K562 (cell line): Measurements from ENCODE around the gene CEP57. TPM values are rescaled to one million over a fixed set of nuclear protein-coding genes. Genes with fewer than 3 reads are reported as not detected.

ENCODE experiments used
- BACH1 ChIP-seq: fragments of 200-800 bp; sonication (Bioruptor generic); IDR thresholded peaks from 2 replicates; pipeline ENCODE4 v1.6.1; 2016; ENCODE audit warnings: missing genetic modification characterization, missing compliant biosample characterization
- BCOR ChIP-seq: fragments of 450-650 bp; IDR thresholded peaks from 2 replicates; pipeline ENCODE4 v1.6.1; 2016
- DPF2 ChIP-seq: fragments of 450-650 bp; IDR thresholded peaks from 2 replicates; pipeline ENCODE4 v1.6.1; 2016
- RREB1 ChIP-seq: fragments of 250-450 bp; sonication (Bioruptor Pico); IDR thresholded peaks from 2 replicates; pipeline ENCODE4 v1.4.0; 2020
- SLC30A9 ChIP-seq: fragments of 250-450 bp; sonication (Bioruptor Pico); IDR thresholded peaks from 2 replicates; pipeline ENCODE4 v1.8.0; 2022; ENCODE audit warnings: mild to moderate bottlenecking, moderate library complexity
- SOX6 ChIP-seq: fragments of 450-650 bp; IDR thresholded peaks from 2 replicates; pipeline ENCODE4 v1.6.1; 2014; ENCODE audit warnings: mild to moderate bottlenecking
- SRSF3 ChIP-seq: fragments of 200-400 bp; formaldehyde crosslinking; IDR thresholded peaks from 2 replicates; pipeline ENCODE4 v1.6.1; 2016; ENCODE audit warnings: mild to moderate bottlenecking, low read length, moderate library complexity; ENCODE audit not compliant: insufficient read depth
- TAF7 ChIP-seq: fragments of 450-650 bp; IDR thresholded peaks from 2 replicates; pipeline ENCODE4 v1.6.1; 2016; ENCODE audit warnings: missing genetic modification characterization, missing compliant biosample characterization
- TEAD2 ChIP-seq: fragments of 450-650 bp; IDR thresholded peaks from 2 replicates; pipeline ENCODE4 v1.6.1; 2016; ENCODE audit warnings: missing genetic modification characterization, control low read depth, missing compliant biosample characterization
- TFAM ChIP-seq: fragments of 250-450 bp; sonication (Bioruptor Pico); conservative IDR thresholded peaks from 2 replicates; pipeline ENCODE4 v1.5.0; 2021; ENCODE audit warnings: mild to moderate bottlenecking, moderate library complexity
- THRA ChIP-seq: fragments of 450-650 bp; IDR thresholded peaks from 2 replicates; pipeline ENCODE4 v1.6.1; 2017; ENCODE audit warnings: mild to moderate bottlenecking, moderate library complexity
- ZKSCAN1 ChIP-seq: fragments of 150-350 bp; IDR thresholded peaks from 2 replicates; pipeline ENCODE4 v1.6.1; 2016; ENCODE audit warnings: low read depth, low read length
- ZNF23 ChIP-seq: fragments of 250-450 bp; sonication (Bioruptor Pico); IDR thresholded peaks from 2 replicates; pipeline ENCODE4 v1.4.0; 2020; ENCODE audit warnings: mild to moderate bottlenecking
- polyA plus RNA-seq, 8 experiments: library from polyadenylated mRNA; depleted of rRNA in 4 of 8; stranded (reverse) in 5 of 8; unstranded in 3 of 8; fragments of >200 nt; fragmentation: Nextera tagmentation in 2 of 8; fragmentation: Illumina TruSeq in 1 of 8; extraction: Ambion mirVana in 2 of 8; extraction: Trizol in 1 of 8; gene quantifications; 2 replicates each; pipeline versions ENCODE4 v1.2.1 to v1.2.3, GENCODE V29; 2011 to 2014; ENCODE audit warnings: inconsistent platforms in 1 of 8, missing spikeins in 1 of 8
- total RNA-seq, 7 experiments: library from RNA; depleted of rRNA in 6 of 7; stranded (reverse); fragments of >200 nt in 6 of 7; fragmentation: Illumina TruSeq in 2 of 7; extraction: Trizol in 2 of 7; gene quantifications; 2 replicates each; pipeline versions ENCODE4 v1.2.1 to v1.2.3, GENCODE V29; 2011 to 2021; ENCODE audit warnings: low replicate concordance in 1 of 7
- TF ChIP-seq, protein P1 (sequence below): conservative IDR thresholded peaks from 2 replicates; pipeline ENCODE4 v1.6.1; 2011; ENCODE audit warnings: low read depth, mild to moderate bottlenecking, low read length; ENCODE audit not compliant: control insufficient read depth
- TF ChIP-seq, protein P2 (sequence below): fragments of 450-650 bp; conservative IDR thresholded peaks from 2 replicates; pipeline ENCODE4 v1.6.1; 2016; ENCODE audit warnings: missing genetic modification characterization, low read depth, mild to moderate bottlenecking, control low read depth, missing compliant biosample characterization
- TF ChIP-seq, protein P3 (sequence below): fragments of 450-650 bp; IDR thresholded peaks from 2 replicates; pipeline ENCODE4 v1.6.1; 2014; ENCODE audit warnings: low read depth, mild to moderate bottlenecking, moderate library complexity, borderline replicate concordance

CEP57 gene
- total and polyA plus RNA-seq, 9 of the 15 experiments (the other 6 are each of a cell fraction or from before 2014, with no cell fraction given) = 25.1 to 88.1 (median 65.2) TPM

DNA sequence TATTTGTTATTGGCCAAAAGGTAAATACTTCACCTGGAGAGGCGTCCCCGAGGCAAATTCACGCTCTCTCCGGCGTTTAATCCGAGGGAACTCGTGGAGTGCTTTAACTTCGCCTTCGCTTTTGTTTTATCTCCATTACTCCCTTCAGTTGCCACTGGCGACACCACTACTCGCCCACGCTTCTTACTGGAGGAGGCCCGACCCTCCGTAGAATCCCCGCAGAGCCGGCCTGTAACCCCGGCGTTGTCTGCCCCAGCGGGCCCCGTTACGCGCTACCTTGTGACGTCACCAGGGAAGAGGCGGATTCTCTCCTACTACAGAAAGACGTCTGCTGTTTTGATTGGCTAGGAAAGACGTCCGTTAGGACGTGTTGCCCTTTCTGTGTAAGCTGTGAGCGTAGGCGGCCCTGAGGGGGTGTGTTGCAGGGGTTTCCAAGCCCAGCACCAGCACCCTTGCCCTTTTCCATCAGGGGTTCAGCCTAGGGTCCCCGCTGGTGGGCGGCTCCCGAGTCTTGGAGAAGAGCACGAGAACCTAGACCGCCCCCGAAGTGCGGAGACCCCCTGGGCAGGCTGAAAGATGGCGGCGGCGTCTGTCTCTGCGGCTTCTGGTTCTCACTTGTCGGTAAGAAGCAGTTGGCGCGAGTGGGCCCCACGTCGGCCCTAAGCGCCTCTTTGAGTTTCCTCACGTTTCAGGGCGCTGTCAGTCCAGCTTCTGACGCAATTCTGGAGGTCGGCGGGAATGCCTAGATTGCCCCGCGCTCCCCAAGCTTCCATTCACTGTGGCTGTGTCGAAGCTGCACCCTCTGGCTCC is at the start of gene CEP57 (continued):
- TF ChIP-seq SOX6 = no peak
- TF ChIP-seq TEAD2 (tag) = no peak
- TF ChIP-seq, protein P1, sequence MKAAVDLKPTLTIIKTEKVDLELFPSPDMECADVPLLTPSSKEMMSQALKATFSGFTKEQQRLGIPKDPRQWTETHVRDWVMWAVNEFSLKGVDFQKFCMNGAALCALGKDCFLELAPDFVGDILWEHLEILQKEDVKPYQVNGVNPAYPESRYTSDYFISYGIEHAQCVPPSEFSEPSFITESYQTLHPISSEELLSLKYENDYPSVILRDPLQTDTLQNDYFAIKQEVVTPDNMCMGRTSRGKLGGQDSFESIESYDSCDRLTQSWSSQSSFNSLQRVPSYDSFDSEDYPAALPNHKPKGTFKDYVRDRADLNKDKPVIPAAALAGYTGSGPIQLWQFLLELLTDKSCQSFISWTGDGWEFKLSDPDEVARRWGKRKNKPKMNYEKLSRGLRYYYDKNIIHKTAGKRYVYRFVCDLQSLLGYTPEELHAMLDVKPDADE = peak; percentile 54; the same call in 1 of the 2 replicates
- no peak for TF ChIP-seq TFAM (CRISPR knock-in tag)
- TF ChIP-seq THRA = no peak
- TF ChIP-seq BACH1 (tag) = no peak
- 0 out of 2 replicates have a peak, but pooled peaks have one; percentile 39 for TF ChIP-seq RREB1 (CRISPR knock-in tag)
- TF ChIP-seq, protein P2, sequence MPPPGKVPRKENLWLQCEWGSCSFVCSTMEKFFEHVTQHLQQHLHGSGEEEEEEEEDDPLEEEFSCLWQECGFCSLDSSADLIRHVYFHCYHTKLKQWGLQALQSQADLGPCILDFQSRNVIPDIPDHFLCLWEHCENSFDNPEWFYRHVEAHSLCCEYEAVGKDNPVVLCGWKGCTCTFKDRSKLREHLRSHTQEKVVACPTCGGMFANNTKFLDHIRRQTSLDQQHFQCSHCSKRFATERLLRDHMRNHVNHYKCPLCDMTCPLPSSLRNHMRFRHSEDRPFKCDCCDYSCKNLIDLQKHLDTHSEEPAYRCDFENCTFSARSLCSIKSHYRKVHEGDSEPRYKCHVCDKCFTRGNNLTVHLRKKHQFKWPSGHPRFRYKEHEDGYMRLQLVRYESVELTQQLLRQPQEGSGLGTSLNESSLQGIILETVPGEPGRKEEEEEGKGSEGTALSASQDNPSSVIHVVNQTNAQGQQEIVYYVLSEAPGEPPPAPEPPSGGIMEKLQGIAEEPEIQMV (tag) = no peak
- TF ChIP-seq ZKSCAN1 = no peak
- no peak for TF ChIP-seq SRSF3
- no peak for TF ChIP-seq SLC30A9
- TF ChIP-seq, protein P3, sequence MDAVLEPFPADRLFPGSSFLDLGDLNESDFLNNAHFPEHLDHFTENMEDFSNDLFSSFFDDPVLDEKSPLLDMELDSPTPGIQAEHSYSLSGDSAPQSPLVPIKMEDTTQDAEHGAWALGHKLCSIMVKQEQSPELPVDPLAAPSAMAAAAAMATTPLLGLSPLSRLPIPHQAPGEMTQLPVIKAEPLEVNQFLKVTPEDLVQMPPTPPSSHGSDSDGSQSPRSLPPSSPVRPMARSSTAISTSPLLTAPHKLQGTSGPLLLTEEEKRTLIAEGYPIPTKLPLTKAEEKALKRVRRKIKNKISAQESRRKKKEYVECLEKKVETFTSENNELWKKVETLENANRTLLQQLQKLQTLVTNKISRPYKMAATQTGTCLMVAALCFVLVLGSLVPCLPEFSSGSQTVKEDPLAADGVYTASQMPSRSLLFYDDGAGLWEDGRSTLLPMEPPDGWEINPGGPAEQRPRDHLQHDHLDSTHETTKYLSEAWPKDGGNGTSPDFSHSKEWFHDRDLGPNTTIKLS = no peak; the same call in 1 of the 2 replicates
- TF ChIP-seq TAF7 (tag) = peak; percentile 78
- no peak for TF ChIP-seq BCOR
- TF ChIP-seq ZNF23 (CRISPR knock-in tag) = no peak
- peak; percentile 34; the same call in 1 of the 2 replicates for TF ChIP-seq DPF2
